Neural cell (in vitro differentiated cells): ENCODE data around the gene USP16.

Source experiments
- CTCF ChIP-seq: fragments of 450-650 bp; IDR thresholded peaks from 2 replicates; pipeline ENCODE4 v1.5.1; 2014; ENCODE audit warnings: antibody characterized with exemption, mild to moderate bottlenecking, moderate library complexity; ENCODE audit not compliant: poor library complexity, severe bottlenecking
- TF ChIP-seq, protein P1 (sequence below): IDR thresholded peaks from 2 replicates; pipeline ENCODE4 v1.6.1; 2012; ENCODE audit warnings: borderline replicate concordance

DNA sequence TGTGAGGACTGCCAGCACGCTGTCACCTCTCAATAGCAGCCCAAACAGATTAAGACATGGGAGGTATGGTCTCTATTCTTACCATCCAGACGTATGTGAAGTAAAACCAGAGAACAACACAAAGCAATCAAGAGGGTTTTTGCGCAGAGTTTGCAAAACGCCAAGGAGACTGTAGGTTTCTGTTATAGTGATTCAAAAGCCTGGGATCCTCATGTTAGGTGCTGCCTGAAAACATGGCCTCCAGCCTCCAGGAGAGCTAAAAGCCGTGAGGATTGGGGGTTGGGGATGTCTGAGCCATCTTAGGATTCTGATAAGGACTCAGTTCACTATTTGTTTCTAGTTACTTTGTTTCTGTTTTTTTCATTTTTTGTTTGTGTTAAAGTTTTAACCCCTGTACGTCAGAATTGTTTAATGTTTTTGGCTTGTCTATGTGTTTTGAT lies 53.2 kb downstream of the USP16 start:
- TF ChIP-seq CTCF: no peak
- TF ChIP-seq, protein P1, sequence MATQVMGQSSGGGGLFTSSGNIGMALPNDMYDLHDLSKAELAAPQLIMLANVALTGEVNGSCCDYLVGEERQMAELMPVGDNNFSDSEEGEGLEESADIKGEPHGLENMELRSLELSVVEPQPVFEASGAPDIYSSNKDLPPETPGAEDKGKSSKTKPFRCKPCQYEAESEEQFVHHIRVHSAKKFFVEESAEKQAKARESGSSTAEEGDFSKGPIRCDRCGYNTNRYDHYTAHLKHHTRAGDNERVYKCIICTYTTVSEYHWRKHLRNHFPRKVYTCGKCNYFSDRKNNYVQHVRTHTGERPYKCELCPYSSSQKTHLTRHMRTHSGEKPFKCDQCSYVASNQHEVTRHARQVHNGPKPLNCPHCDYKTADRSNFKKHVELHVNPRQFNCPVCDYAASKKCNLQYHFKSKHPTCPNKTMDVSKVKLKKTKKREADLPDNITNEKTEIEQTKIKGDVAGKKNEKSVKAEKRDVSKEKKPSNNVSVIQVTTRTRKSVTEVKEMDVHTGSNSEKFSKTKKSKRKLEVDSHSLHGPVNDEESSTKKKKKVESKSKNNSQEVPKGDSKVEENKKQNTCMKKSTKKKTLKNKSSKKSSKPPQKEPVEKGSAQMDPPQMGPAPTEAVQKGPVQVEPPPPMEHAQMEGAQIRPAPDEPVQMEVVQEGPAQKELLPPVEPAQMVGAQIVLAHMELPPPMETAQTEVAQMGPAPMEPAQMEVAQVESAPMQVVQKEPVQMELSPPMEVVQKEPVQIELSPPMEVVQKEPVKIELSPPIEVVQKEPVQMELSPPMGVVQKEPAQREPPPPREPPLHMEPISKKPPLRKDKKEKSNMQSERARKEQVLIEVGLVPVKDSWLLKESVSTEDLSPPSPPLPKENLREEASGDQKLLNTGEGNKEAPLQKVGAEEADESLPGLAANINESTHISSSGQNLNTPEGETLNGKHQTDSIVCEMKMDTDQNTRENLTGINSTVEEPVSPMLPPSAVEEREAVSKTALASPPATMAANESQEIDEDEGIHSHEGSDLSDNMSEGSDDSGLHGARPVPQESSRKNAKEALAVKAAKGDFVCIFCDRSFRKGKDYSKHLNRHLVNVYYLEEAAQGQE: no peak
